H1 (cell line): Measurements from ENCODE around the gene IQSEC3. TPM values are rescaled to one million over a fixed set of nuclear protein-coding genes. Genes with fewer than 3 reads are reported as not detected.

Source experiments
- ASH2L ChIP-seq: fragments of 200-600, 300-600 bp; sonication (generic); IDR thresholded peaks from one replicate; pipeline ENCODE4 v1.7.1; 2017; ENCODE audit warnings: low read length
- BACH1 ChIP-seq: IDR thresholded peaks from 2 replicates; pipeline ENCODE4 v1.6.1; 2012; ENCODE audit warnings: low read length, improper control_type of control experiment
- CBX8 ChIP-seq: fragments of 300-800, 300-1000 bp; sonication (generic); IDR thresholded peaks from 2 replicates; pipeline ENCODE4 v1.7.1; 2016; ENCODE audit warnings: low read depth, low read length, borderline replicate concordance
- CREB1 ChIP-seq: IDR thresholded peaks from 2 replicates; pipeline ENCODE4 v1.6.1; 2012; ENCODE audit warnings: inconsistent platforms
- CTCF ChIP-seq, 3 experiments: IDR thresholded peaks; 1 replicate in 2 of 3; 2 replicates in 1 of 3; pipeline versions ENCODE4 v1.5.1 to v1.6.1; 2011; ENCODE audit warnings: low read length in 3 of 3, mild to moderate bottlenecking in 3 of 3, inconsistent platforms in 2 of 3, low read depth in 1 of 3, moderate library complexity in 1 of 3; ENCODE audit not compliant: insufficient read depth in 1 of 3; ENCODE audit errors: control extremely low read depth in 1 of 3
- EGR1 ChIP-seq: IDR thresholded peaks from 2 replicates; pipeline ENCODE4 v1.6.1; 2011; ENCODE audit warnings: low read depth, low read length, borderline replicate concordance
- EZH2 ChIP-seq: fragments of 200-600 bp; sonication (generic); IDR thresholded peaks from 2 replicates; pipeline ENCODE4 v1.7.1; 2012; ENCODE audit warnings: low read depth, mild to moderate bottlenecking, moderate library complexity, low read length, inconsistent platforms; ENCODE audit not compliant: severe bottlenecking
- JUN ChIP-seq: IDR thresholded peaks from 2 replicates; pipeline ENCODE4 v1.6.1; 2011; ENCODE audit warnings: low read depth, mild to moderate bottlenecking, improper control_type of control experiment, low read length
- JUND ChIP-seq: IDR thresholded peaks from 2 replicates; pipeline ENCODE4 v1.6.1; 2011; ENCODE audit warnings: mild to moderate bottlenecking, improper control_type of control experiment, low read length
- MAX ChIP-seq: IDR thresholded peaks from 2 replicates; pipeline ENCODE4 v1.6.1; 2012; ENCODE audit warnings: inconsistent platforms
- NRF1 ChIP-seq: IDR thresholded peaks from 2 replicates; pipeline ENCODE4 v1.6.1; 2011; ENCODE audit warnings: mild to moderate bottlenecking, low read depth, low read length, improper control_type of control experiment
- PHF8 ChIP-seq: fragments of 200-600 bp; sonication (generic); conservative IDR thresholded peaks from 2 replicates; pipeline ENCODE4 v1.7.1; 2012; ENCODE audit warnings: low read depth, mild to moderate bottlenecking, inconsistent platforms, low read length, moderate library complexity
- POLR2AphosphoS5 ChIP-seq: IDR thresholded peaks from 2 replicates; pipeline ENCODE4 v1.6.1; 2011; ENCODE audit warnings: low read depth, low read length
- RBBP5 ChIP-seq: IDR thresholded peaks from 2 replicates; pipeline ENCODE4 v1.7.1; 2012; ENCODE audit warnings: low read depth, mild to moderate bottlenecking, inconsistent platforms, low read length, moderate library complexity, borderline replicate concordance
- SIRT6 ChIP-seq: IDR thresholded peaks from one replicate; pipeline ENCODE4 v1.7.1; 2012; ENCODE audit warnings: low read length, inconsistent platforms
- SIX5 ChIP-seq: IDR thresholded peaks from 2 replicates; pipeline ENCODE4 v1.6.1; 2011; ENCODE audit warnings: mild to moderate bottlenecking, low read depth, low read length
- SP4 ChIP-seq: IDR thresholded peaks from 2 replicates; pipeline ENCODE4 v1.6.1; 2012; ENCODE audit warnings: low read length, inconsistent platforms
- TEAD4 ChIP-seq: IDR thresholded peaks from 2 replicates; pipeline ENCODE4 v1.6.1; 2012; ENCODE audit warnings: low read depth, low read length, inconsistent platforms, mixed read lengths
- YY1 ChIP-seq: IDR thresholded peaks from 2 replicates; pipeline ENCODE4 v1.6.1; 2011; ENCODE audit warnings: low read depth, mild to moderate bottlenecking, low read length
- ZNF274 ChIP-seq: IDR thresholded peaks from 2 replicates; pipeline ENCODE4 v1.7.0; 2012; ENCODE audit warnings: low read length, borderline replicate concordance; ENCODE audit errors: extremely low read depth
- polyA plus RNA-seq, 7 experiments: library from polyadenylated mRNA; depleted of rRNA in 3 of 7; stranded (reverse) in 5 of 7; unstranded in 2 of 7; fragments of >200 nt in 5 of 7; fragments of 200-250 nt in 2 of 7; gene quantifications; 1 replicate in 5 of 7; 2 replicates in 1 of 7; 4 replicates in 1 of 7; pipeline versions ENCODE4 v1.2.1 to v1.2.3, GENCODE V29; 2011 to 2013; ENCODE audit warnings: missing spikeins in 2 of 7, mixed read lengths in 2 of 7
- total RNA-seq: library from RNA; stranded (reverse); fragmentation: NEBNext Ultra II Directional; extraction: Animal tissue kit (Norgen Biotek cat#: 25700); gene quantifications from 2 replicates; pipeline ENCODE4 v1.2.1, GENCODE V29; 2021
- TF ChIP-seq, protein P1 (sequence below): IDR thresholded peaks from 2 replicates; pipeline ENCODE4 v1.6.1; 2011; ENCODE audit warnings: low read depth, mild to moderate bottlenecking, low read length; ENCODE audit not compliant: insufficient read depth
- TF ChIP-seq, protein P2 (sequence below): IDR thresholded peaks from 2 replicates; pipeline ENCODE4 v1.6.1; 2012; ENCODE audit warnings: low read length, inconsistent platforms

IQSEC3 gene
- total and polyA plus RNA-seq, 2 of the 8 experiments (the other 6 are each of a cell fraction or from before 2014, with no cell fraction given), result 1.2 to 3.1 TPM

GRCh38 chr12:219891-220352 is 153.4 kb downstream of the IQSEC3 start (continued):
- TF ChIP-seq ZNF274, result no peak
- no peak for TF ChIP-seq PHF8
- TF ChIP-seq SP4, result no peak
- no peak for TF ChIP-seq JUN
- peak; percentile 65 for TF ChIP-seq TEAD4
- 0 out of 2 replicates have a peak, but pooled peaks have one; percentile 14 for TF ChIP-seq BACH1
- no peak for TF ChIP-seq NRF1
- TF ChIP-seq ASH2L, result no peak
- TF ChIP-seq, protein P1, sequence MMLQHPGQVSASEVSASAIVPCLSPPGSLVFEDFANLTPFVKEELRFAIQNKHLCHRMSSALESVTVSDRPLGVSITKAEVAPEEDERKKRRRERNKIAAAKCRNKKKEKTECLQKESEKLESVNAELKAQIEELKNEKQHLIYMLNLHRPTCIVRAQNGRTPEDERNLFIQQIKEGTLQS, result 0 out of 2 replicates have a peak, but pooled peaks have one; percentile 20
- TF ChIP-seq SIRT6, result no peak
- peak; percentile 45; the same call in 1 of the 2 replicates for TF ChIP-seq CREB1
- TF ChIP-seq CBX8, result no peak
- no peak for TF ChIP-seq EZH2
- no peak; the same call in 1 of the 2 replicates for TF ChIP-seq MAX
- no peak for TF ChIP-seq POLR2AphosphoS5
- no peak for TF ChIP-seq SIX5
- TF ChIP-seq YY1, result peak; percentile 61
- TF ChIP-seq CTCF (IDR thresholded peaks at IDR 0.05; ENCODE audit: control extremely low read depth in 1 of 3, insufficient read depth in 1 of 3, low read depth in 1 of 3, low read length in 3 of 3), result peak in 2 of 3 experiments; percentile 99; a peak in 3 of 4 replicates
- no peak for TF ChIP-seq JUND
- no peak for TF ChIP-seq RBBP5
- TF ChIP-seq, protein P2, sequence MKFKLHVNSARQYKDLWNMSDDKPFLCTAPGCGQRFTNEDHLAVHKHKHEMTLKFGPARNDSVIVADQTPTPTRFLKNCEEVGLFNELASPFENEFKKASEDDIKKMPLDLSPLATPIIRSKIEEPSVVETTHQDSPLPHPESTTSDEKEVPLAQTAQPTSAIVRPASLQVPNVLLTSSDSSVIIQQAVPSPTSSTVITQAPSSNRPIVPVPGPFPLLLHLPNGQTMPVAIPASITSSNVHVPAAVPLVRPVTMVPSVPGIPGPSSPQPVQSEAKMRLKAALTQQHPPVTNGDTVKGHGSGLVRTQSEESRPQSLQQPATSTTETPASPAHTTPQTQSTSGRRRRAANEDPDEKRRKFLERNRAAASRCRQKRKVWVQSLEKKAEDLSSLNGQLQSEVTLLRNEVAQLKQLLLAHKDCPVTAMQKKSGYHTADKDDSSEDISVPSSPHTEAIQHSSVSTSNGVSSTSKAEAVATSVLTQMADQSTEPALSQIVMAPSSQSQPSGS, result no peak
- no peak for TF ChIP-seq EGR1
